Upper lobe of left lung (tissue), 4 donors: ENCODE results near the gene RNF135.

Experiments used
- CTCF ChIP-seq, 6 experiments: fragments of 450-650 bp in 4 of 6; fragments of 200-600 bp in 2 of 6; sonication (generic) in 2 of 6; IDR thresholded peaks; one replicate each; pipeline ENCODE4 v1.5.1; 2016 to 2019; ENCODE audit warnings: antibody characterized with exemption in 6 of 6
- POLR2AphosphoS5 ChIP-seq, 2 donors: sonication (generic); formaldehyde crosslinking; IDR thresholded peaks; one replicate each; pipeline ENCODE4 v1.5.1; 2017; ENCODE audit warnings: antibody characterized with exemption in 2 of 2

- TF ChIP-seq CTCF (IDR thresholded peaks at IDR 0.05) (peak in 2 of 6 experiments; percentile 11 to 15), POLR2AphosphoS5 (IDR thresholded peaks at IDR 0.05) (peak in 1 of 2 donors; percentile 22)
Measured at GRCh38 chr17:31008374-31009041, 37.7 kb downstream of the RNF135 start.
